GM23338 (cell line): ENCODE data around the gene ABL1. TPM values are rescaled to one million over a fixed set of nuclear protein-coding genes. Genes with fewer than 3 reads are reported as not detected.

Experiments used
- ATAC-seq: fragments of 200-7000 bp; cut with Tn5 transposase; 3 replicates; pipeline ENCODE4 v1.9.1; 2020
- DNase-seq: peaks from one replicate; pipeline ENCODE4 v3.0.0-alpha.2; 2015; ENCODE audit warnings: low spot score
- H2AFZ ChIP-seq: fragments of 200-600 bp; sonication (generic); 2 replicates; pipeline ENCODE4 v1.8.0; 2016; ENCODE audit warnings: antibody characterized with exemption, mild to moderate bottlenecking, moderate library complexity
- H3F3A ChIP-seq: fragments of 200-600 bp; sonication (generic); replicated peaks from 2 replicates; pipeline ENCODE4 v1.8.0; 2017; ENCODE audit warnings: antibody characterized with exemption, mixed run types, low read depth
- H3K27ac ChIP-seq: fragments of 200-600 bp; sonication (generic); 2 replicates; pipeline ENCODE4 v1.6.1; 2016; ENCODE audit warnings: low read depth
- H3K27me3 ChIP-seq: fragments of 200-600 bp; sonication (generic); 2 replicates; pipeline ENCODE4 v1.8.0; 2016; ENCODE audit warnings: mild to moderate bottlenecking, mixed run types, moderate library complexity; ENCODE audit not compliant: insufficient read depth
- H3K36me3 ChIP-seq: fragments of 200-600 bp; sonication (generic); 2 replicates; pipeline ENCODE4 v1.8.0; 2016; ENCODE audit warnings: mild to moderate bottlenecking; ENCODE audit not compliant: insufficient read depth
- H3K4me1 ChIP-seq: fragments of 200-600 bp; sonication (generic); 2 replicates; pipeline ENCODE4 v1.8.0; 2016; ENCODE audit warnings: mild to moderate bottlenecking, moderate library complexity; ENCODE audit not compliant: insufficient read depth
- H3K4me2 ChIP-seq: fragments of 200-600 bp; sonication (generic); 2 replicates; pipeline ENCODE4 v1.7.1; 2017; ENCODE audit warnings: mixed run types
- H3K4me3 ChIP-seq: fragments of 200-600 bp; sonication (generic); 2 replicates; pipeline ENCODE4 v1.6.1; 2016; ENCODE audit warnings: mixed run types
- H3K79me2 ChIP-seq: fragments of 200-600 bp; sonication (generic); replicated peaks from 2 replicates; pipeline ENCODE4 v1.8.0; 2017; ENCODE audit warnings: mild to moderate bottlenecking; ENCODE audit not compliant: insufficient read depth
- H3K9me2 ChIP-seq: fragments of 200-600 bp; sonication (generic); 2 replicates; pipeline ENCODE4 v1.8.0; 2017; ENCODE audit not compliant: insufficient read depth
- H4K20me1 ChIP-seq: fragments of 200-600 bp; sonication (generic); replicated peaks from 2 replicates; pipeline ENCODE4 v1.8.0; 2017; ENCODE audit warnings: mild to moderate bottlenecking; ENCODE audit not compliant: insufficient read depth
- H3K27ac Mint-ChIP-seq: 2 replicates; pipeline ENCODE4 v1.8.0; 2020; ENCODE audit warnings: inconsistent platforms, mild to moderate bottlenecking, moderate library complexity, mixed read lengths
- H3K27me3 Mint-ChIP-seq: 3 replicates; pipeline ENCODE4 v1.8.0; 2022; ENCODE audit warnings: low read depth, mild to moderate bottlenecking, moderate library complexity, mixed read lengths, inconsistent platforms; ENCODE audit not compliant: insufficient read depth, poor library complexity
- H3K36me3 Mint-ChIP-seq: 3 replicates; pipeline ENCODE4 v1.8.0; 2021; ENCODE audit warnings: low read depth, mild to moderate bottlenecking, inconsistent platforms, moderate library complexity, mixed read lengths
- H3K4me1 Mint-ChIP-seq: 3 replicates; pipeline ENCODE4 v1.8.0; 2020; ENCODE audit warnings: mild to moderate bottlenecking, inconsistent platforms, mixed read lengths
- H3K4me3 Mint-ChIP-seq: 3 replicates; pipeline ENCODE4 v1.8.0; 2021; ENCODE audit warnings: moderate library complexity, mild to moderate bottlenecking, inconsistent platforms, mixed read lengths
- H3K9me3 Mint-ChIP-seq: 3 replicates; pipeline ENCODE4 v1.8.0; 2020; ENCODE audit warnings: moderate library complexity, mild to moderate bottlenecking, inconsistent platforms, mixed read lengths
- CREB1 ChIP-seq: fragments of 250-450 bp; sonication (Bioruptor Pico); IDR thresholded peaks from 2 replicates; pipeline ENCODE4 v1.5.0; 2020; ENCODE audit warnings: low read depth, mild to moderate bottlenecking, moderate library complexity
- EZH2 ChIP-seq: fragments of 200-600 bp; sonication (generic); IDR thresholded peaks from one replicate; pipeline ENCODE4 v1.8.0; 2017; ENCODE audit warnings: antibody characterized with exemption, mild to moderate bottlenecking, low read depth; ENCODE audit not compliant: unreplicated experiment
- NANOG ChIP-seq: IDR thresholded peaks from 2 replicates; pipeline ENCODE4 v1.6.1; 2016; ENCODE audit warnings: antibody characterized with exemption, borderline replicate concordance
- ZNF114 ChIP-seq: fragments of 250-450 bp; sonication (Bioruptor Pico); IDR thresholded peaks from 2 replicates; pipeline ENCODE4 v1.5.0; 2020; ENCODE audit warnings: mild to moderate bottlenecking, moderate library complexity
- ZNF331 ChIP-seq: fragments of 250-450 bp; sonication (Bioruptor Pico); IDR thresholded peaks from 2 replicates; pipeline ENCODE4 v1.5.0; 2020; ENCODE audit warnings: low read depth, mild to moderate bottlenecking, moderate library complexity
- polyA plus RNA-seq: library from polyadenylated mRNA; unstranded; fragments of >200 nt; fragmentation: Nextera tagmentation; extraction: Ambion mirVana; gene quantifications from 2 replicates; pipeline ENCODE4 v1.2.1, GENCODE V29; 2016
- total RNA-seq: library from RNA; depleted of rRNA; stranded (reverse); fragments of >200 nt; shearing (Covaris generic); gene quantifications from 2 replicates; pipeline ENCODE4 v1.2.3, GENCODE V29; 2014
- TF ChIP-seq, protein P1 (sequence below): IDR thresholded peaks from one replicate; pipeline ENCODE4 v1.6.1; 2018; ENCODE audit warnings: antibody characterized with exemption; ENCODE audit not compliant: unreplicated experiment

Gene ABL1
- total and polyA plus RNA-seq, 2 experiments from 2014 or later = 20.7 to 85.1 TPM

DNA sequence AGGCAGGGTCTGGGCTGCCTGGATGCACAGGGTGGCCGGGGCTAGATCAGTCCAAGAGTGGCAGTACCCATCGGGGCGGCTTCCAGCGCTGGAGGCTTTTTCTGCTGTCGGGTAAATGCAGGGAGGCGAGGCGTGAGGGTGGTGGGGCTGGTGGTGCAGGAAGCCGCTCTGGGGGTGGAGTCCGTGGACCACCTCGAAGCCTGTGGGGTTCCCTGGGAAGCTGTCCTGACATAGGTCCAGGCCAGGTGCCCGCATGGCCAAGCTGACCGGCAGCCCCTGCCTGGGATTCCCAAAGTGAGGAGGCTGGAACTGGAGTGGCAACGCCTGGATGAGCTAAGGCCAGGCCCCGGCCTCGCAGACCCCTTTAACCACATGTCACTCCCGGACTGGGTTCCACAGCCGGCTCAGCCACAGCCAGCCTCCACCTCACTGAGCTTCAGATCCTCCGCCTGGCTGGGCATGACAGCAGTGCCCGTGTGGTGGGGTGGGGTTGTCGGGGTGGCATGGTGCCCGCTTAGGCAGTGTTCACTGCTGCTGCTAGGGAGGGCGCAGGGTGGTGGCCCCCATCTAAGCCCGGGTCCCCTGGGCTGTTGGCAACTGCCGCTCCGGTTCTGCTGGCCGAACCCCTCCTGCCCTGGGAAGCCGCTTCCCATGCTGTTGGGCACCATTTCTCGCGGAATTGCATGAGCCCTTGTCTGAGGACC is 62.9 kb downstream of the ABL1 start:
- no peaks in the 10 kb centered on the region for H3F3A ChIP-seq
- Mint-ChIP-seq H3K4me1 (no peaks in the 10 kb centered on the region; the same call in 2 of the 3 replicates), H3K27me3 (peaks cover 20% of the 10 kb centered on the region), H3K27ac (no peak overlapping the region), H3K4me3 (no peak overlapping the region), H3K9me3 (no peaks in the 10 kb centered on the region), H3K36me3 (no peaks in the 10 kb centered on the region)
- H2AFZ ChIP-seq = no peak overlapping the region
- no peak overlapping the region for H3K4me3 ChIP-seq
- no peak overlapping the region for H3K4me2 ChIP-seq
- DNase-seq (no peak), ATAC-seq (no peak)
- no peaks in the 10 kb centered on the region for H4K20me1 ChIP-seq
- H3K79me2 ChIP-seq = no peaks in the 10 kb centered on the region
- no peaks in the 10 kb centered on the region for H3K36me3 ChIP-seq
- no peak overlapping the region for H3K27ac ChIP-seq
- TF ChIP-seq EZH2 (no peak), NANOG (no peak)
- H3K27me3 ChIP-seq = no peaks in the 10 kb centered on the region
- H3K4me1 ChIP-seq = no peaks in the 10 kb centered on the region
- no peaks in the 10 kb centered on the region for H3K9me2 ChIP-seq

DNA sequence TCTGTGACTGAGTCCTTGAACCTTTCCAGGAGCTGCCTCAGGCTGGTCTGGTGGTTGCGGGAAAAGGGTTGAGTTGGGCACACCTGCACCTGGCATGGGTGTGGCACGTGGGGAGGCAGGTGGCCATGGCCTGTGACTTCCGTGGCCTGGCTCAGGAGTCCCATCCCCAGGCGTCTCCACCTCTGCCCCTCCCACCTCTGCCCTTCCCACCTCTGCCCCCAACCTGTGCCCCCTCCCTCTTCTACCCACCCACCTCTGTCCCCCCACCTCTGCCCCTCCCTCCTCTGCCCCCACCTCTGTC is 63.4 kb downstream of the ABL1 start:
- H3K4me1 ChIP-seq = no peaks in the 10 kb centered on the region
- TF ChIP-seq CREB1 = no peak
- no peak for TF ChIP-seq EZH2
- TF ChIP-seq NANOG = no peak
- TF ChIP-seq, protein P1, sequence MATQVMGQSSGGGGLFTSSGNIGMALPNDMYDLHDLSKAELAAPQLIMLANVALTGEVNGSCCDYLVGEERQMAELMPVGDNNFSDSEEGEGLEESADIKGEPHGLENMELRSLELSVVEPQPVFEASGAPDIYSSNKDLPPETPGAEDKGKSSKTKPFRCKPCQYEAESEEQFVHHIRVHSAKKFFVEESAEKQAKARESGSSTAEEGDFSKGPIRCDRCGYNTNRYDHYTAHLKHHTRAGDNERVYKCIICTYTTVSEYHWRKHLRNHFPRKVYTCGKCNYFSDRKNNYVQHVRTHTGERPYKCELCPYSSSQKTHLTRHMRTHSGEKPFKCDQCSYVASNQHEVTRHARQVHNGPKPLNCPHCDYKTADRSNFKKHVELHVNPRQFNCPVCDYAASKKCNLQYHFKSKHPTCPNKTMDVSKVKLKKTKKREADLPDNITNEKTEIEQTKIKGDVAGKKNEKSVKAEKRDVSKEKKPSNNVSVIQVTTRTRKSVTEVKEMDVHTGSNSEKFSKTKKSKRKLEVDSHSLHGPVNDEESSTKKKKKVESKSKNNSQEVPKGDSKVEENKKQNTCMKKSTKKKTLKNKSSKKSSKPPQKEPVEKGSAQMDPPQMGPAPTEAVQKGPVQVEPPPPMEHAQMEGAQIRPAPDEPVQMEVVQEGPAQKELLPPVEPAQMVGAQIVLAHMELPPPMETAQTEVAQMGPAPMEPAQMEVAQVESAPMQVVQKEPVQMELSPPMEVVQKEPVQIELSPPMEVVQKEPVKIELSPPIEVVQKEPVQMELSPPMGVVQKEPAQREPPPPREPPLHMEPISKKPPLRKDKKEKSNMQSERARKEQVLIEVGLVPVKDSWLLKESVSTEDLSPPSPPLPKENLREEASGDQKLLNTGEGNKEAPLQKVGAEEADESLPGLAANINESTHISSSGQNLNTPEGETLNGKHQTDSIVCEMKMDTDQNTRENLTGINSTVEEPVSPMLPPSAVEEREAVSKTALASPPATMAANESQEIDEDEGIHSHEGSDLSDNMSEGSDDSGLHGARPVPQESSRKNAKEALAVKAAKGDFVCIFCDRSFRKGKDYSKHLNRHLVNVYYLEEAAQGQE = no peak

DNA sequence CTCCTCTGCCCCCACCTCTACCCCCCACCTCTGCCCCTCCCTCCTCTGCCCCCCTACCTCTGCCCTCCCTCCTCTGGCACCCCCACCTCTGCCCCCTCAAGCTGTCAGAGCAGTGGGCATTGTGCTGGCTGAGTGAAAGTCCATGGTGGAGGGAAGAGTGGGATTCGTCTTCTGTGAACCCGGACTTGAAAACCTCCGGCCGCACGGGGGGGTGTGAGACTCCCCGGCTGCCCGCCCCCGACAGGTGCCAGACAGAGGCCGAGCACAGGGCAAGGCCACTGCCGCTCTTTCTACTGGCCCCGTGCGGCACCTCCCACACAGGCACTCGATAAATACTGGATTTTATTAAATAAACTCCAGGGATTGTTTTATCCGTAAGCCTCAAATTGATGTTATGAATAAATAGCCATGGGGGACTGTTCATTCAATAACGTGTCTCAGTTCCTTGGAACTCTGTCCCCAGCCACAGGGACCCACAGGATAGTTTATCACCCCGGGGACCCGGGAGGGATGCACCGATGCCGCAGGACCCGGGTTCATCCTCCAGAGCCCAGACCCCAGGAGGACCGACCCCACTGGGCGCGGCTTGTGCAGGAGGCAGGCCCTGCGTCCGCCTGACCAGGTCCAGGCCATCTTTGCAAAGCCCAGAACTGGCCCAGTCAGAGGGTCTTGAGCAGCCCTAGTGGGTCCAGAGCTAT is 64.1 kb downstream of the ABL1 start:
- H3K36me3 ChIP-seq = no peaks in the 10 kb centered on the region
- Mint-ChIP-seq H3K4me3 (no peak overlapping the region), H3K36me3 (no peaks in the 10 kb centered on the region), H3K9me3 (no peaks in the 10 kb centered on the region), H3K27me3 (peaks cover 18% of the 10 kb centered on the region), H3K27ac (no peak overlapping the region), H3K4me1 (no peaks in the 10 kb centered on the region)
- H2AFZ ChIP-seq = no peak overlapping the region
- H3K4me1 ChIP-seq = no peaks in the 10 kb centered on the region
- no peak overlapping the region for H3K4me3 ChIP-seq
- no peaks in the 10 kb centered on the region for H3K79me2 ChIP-seq
- H3F3A ChIP-seq = no peaks in the 10 kb centered on the region
- H3K9me2 ChIP-seq = no peaks in the 10 kb centered on the region
- H3K27me3 ChIP-seq = no peaks in the 10 kb centered on the region
- ATAC-seq (no peak), DNase-seq (no peak)
- H4K20me1 ChIP-seq = no peaks in the 10 kb centered on the region
- no peak overlapping the region for H3K4me2 ChIP-seq
- no peak overlapping the region for H3K27ac ChIP-seq
- no peak for TF ChIP-seq EZH2
- no peak for TF ChIP-seq ZNF331 (CRISPR knock-in tag)
- no peak for TF ChIP-seq ZNF114

More for the DNA sequence above, 63.4 kb downstream of the ABL1 start:
- Histone ChIP-seq H3F3A (no peaks in the 10 kb centered on the region), H3K4me2 (no peak overlapping the region), H3K27me3 (no peaks in the 10 kb centered on the region), H3K79me2 (no peaks in the 10 kb centered on the region), H3K27ac (no peak overlapping the region), H4K20me1 (no peaks in the 10 kb centered on the region), H3K4me3 (no peak overlapping the region), H3K9me2 (no peaks in the 10 kb centered on the region), H2AFZ (no peak overlapping the region), H3K36me3 (no peaks in the 10 kb centered on the region)
- H3K4me1 Mint-ChIP-seq = no peaks in the 10 kb centered on the region; the same call in 2 of the 3 replicates
- DNase-seq = no peak
- no peak overlapping the region for H3K27ac Mint-ChIP-seq
- no peaks in the 10 kb centered on the region for H3K9me3 Mint-ChIP-seq
- no peaks in the 10 kb centered on the region for H3K36me3 Mint-ChIP-seq
- peaks cover 20% of the 10 kb centered on the region for H3K27me3 Mint-ChIP-seq
- no peak for ATAC-seq
- no peak overlapping the region for H3K4me3 Mint-ChIP-seq
